WTC11 (cell line): ENCODE data around the gene APH1B.

Experiments used
- CREB1 ChIP-seq: sonication (generic); formaldehyde crosslinking; IDR thresholded peaks from 2 replicates; pipeline ENCODE4 v1.8.0; 2023; ENCODE audit warnings: mild to moderate bottlenecking, missing genetic modification reagents
- CTCF ChIP-seq: fragments of 200-600 bp; IDR thresholded peaks from 2 replicates; pipeline ENCODE4 v1.8.0; 2022; ENCODE audit warnings: antibody characterized with exemption
- GABPB1 ChIP-seq: sonication (generic); formaldehyde crosslinking; IDR thresholded peaks from 2 replicates; pipeline ENCODE4 v1.8.1; 2023; ENCODE audit warnings: mild to moderate bottlenecking, missing genetic modification reagents
- MAX ChIP-seq: sonication (generic); formaldehyde crosslinking; IDR thresholded peaks from 2 replicates; pipeline ENCODE4 v1.8.0; 2022; ENCODE audit warnings: mild to moderate bottlenecking, missing genetic modification reagents
- MYBL2 ChIP-seq: sonication (generic); formaldehyde crosslinking; IDR thresholded peaks from 2 replicates; pipeline ENCODE4 v1.8.1; 2023; ENCODE audit warnings: mild to moderate bottlenecking, moderate library complexity, missing genetic modification reagents
- OVOL2 ChIP-seq: fragments of 250-450 bp; sonication (Bioruptor Pico); IDR thresholded peaks from 2 replicates; pipeline ENCODE4 v1.9.0; 2021; ENCODE audit warnings: mild to moderate bottlenecking, borderline replicate concordance
- SP1 ChIP-seq: sonication (generic); formaldehyde crosslinking; conservative IDR thresholded peaks from 2 replicates; pipeline ENCODE4 v1.8.1; 2022; ENCODE audit warnings: missing genetic modification reagents
- TCF7 ChIP-seq: sonication (generic); formaldehyde crosslinking; IDR thresholded peaks from 2 replicates; pipeline ENCODE4 v1.8.0; 2022; ENCODE audit warnings: mild to moderate bottlenecking, low read depth, missing genetic modification reagents, moderate library complexity
- TEAD4 ChIP-seq: sonication (generic); formaldehyde crosslinking; IDR thresholded peaks from 2 replicates; pipeline ENCODE4 v1.8.0; 2022; ENCODE audit warnings: mild to moderate bottlenecking, missing genetic modification reagents
- ZNF138 ChIP-seq: sonication (generic); formaldehyde crosslinking; conservative IDR thresholded peaks from 2 replicates; pipeline ENCODE4 v1.8.1; 2022; ENCODE audit warnings: mild to moderate bottlenecking, moderate library complexity, missing genetic modification reagents
- ZNF219 ChIP-seq: sonication (generic); formaldehyde crosslinking; IDR thresholded peaks from 2 replicates; pipeline ENCODE4 v1.8.0; 2023; ENCODE audit warnings: missing genetic modification reagents, mild to moderate bottlenecking, borderline replicate concordance
- ZNF232 ChIP-seq: sonication (generic); formaldehyde crosslinking; IDR thresholded peaks from 2 replicates; pipeline ENCODE4 v1.8.0; 2022; ENCODE audit warnings: mild to moderate bottlenecking, missing genetic modification reagents

- TF ChIP-seq CTCF, result no peak
- TF ChIP-seq ZNF219, result no peak
- no peak for TF ChIP-seq ZNF232
- no peak for TF ChIP-seq OVOL2 (CRISPR knock-in tag)
- no peak for TF ChIP-seq ZNF138 (CRISPR knock-in tag)
- no peak for TF ChIP-seq CREB1 (CRISPR knock-in tag)
- TF ChIP-seq GABPB1 (CRISPR knock-in tag), result no peak
- no peak for TF ChIP-seq TEAD4
- no peak for TF ChIP-seq SP1
- no peak for TF ChIP-seq TCF7 (CRISPR knock-in tag)
- TF ChIP-seq MYBL2 (CRISPR knock-in tag), result no peak
- TF ChIP-seq MAX (CRISPR knock-in tag), result no peak; the same call in 1 of the 2 replicates
These were observed 570 bp downstream of the APH1B start for GRCh38 chr15:63277893-63278456.
